Fibroblast of skin of abdomen (primary cell): ENCODE measurements around the gene BMPR2.
"Not testable (repeated sequence)": the region's sequence is repeated elsewhere in the genome, so short reads cannot be mapped to it uniquely, and the experiment has no call there.

Experiments
- DNase-seq: peaks from one replicate; pipeline ENCODE4 v3.0.0-alpha.2; 2013

Gene BMPR2

DNA sequence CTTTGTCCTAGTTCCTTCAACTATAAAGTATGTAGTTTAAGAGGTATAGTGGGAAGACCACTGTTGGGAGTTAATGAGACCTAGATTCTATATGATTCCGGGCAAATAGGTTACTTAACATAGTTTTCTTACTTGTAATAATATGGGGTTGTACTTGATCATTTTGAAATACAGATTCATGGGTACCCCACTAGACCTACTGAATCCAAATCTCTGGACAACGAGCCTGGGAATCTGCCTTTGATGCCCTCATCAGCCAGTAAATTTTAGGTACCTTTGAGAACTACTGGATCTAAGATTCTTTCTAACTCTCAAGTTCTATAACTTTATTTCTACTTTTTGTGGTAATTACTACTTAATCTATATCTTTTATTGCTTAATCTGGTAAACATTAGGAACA lies 6.6 kb downstream of the BMPR2 start:
- no peak for DNase-seq

- not testable (repeated sequence) for DNase-seq
These were observed 10.4 kb downstream of the BMPR2 start for GRCh38 chr2:202386495-202386894.

DNA sequence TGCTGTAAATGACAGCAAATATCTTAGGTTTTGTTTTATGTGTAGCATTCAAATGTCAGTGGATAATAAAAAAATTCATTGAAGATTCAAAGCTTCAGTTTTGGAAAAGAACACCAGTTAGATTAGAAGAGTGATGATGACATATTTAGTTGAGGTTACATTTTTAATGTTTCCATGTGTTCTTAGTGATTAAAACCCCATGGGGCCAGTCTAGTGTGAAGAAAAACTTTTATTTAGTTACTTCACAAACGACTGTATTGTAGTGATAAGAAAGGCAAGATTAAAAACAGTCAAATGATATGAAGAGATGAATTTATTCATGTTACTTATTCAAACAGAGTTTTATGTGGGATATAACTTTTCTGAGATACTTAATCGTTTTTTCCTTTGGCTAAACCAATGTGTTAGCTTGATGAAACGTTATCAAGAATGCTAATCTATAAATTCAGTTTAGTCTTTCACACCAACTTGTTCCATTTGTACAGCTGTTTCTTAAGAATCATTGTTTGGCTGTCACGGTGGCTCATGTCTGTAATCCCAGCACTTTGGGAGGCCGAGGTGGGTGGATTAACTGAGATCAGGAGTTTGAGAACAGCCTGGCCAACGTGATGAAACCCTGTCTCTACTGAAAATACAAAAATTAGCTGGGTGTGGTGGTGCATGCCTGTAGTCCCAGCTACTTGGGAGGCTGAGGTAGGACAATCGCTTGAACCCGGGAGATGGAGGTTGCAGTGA lies 11.6 kb downstream of the BMPR2 start:
- peak; percentile 51 for DNase-seq

DNA sequence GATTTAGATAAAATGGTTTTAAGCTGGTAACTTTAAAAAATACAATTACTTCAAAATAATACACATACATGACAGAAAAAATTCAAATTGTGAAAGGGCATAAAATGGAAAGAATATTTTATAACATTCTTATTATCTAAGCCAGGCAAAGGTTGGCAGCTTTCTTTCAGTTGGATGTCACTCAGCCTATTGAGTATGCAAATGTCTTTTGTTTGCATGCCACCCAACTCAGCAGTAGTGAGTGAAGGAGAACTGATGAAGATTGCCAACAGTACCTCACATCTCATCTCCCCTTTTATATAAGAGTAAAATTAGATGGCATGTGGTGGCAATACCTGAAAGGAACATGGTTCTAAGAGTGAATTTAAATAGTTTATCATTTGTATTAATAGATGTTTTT lies 24.8 kb downstream of the BMPR2 start:
- no peak for DNase-seq

GRCh38 chr2:202405798-202406197 lies 29.7 kb downstream of the BMPR2 start:
- DNase-seq, result no peak

- no peak for DNase-seq
These were observed 30.4 kb downstream of the BMPR2 start for GRCh38 chr2:202406445-202406978.

DNA sequence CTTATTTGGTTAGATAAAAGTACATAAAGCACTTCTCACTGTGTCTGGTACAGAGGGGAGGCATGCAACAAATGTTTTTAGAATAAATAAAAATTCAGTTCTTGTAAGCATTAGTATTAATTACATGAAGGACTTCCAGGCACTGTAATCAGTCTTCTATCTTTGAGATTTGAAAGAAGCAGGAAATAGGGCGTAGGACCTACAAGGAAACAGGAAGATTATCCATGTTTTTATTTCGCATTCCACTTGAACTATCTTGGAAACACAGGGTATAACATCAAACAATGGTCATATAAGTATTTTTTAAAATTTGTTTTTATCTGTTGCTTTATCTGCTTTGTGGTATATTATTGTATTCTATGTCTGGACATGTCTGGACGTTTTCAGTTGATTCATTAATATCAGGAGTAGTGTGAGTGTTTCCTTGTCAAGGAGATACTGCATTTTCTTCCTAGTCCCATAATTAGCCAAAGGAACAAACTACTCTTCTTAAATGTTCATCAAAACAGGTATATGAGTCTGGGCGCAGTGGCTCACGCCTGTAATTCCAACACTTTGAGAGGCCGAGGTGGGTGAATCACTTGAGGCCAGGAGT lies 32.5 kb downstream of the BMPR2 start:
- no peak for DNase-seq

DNA sequence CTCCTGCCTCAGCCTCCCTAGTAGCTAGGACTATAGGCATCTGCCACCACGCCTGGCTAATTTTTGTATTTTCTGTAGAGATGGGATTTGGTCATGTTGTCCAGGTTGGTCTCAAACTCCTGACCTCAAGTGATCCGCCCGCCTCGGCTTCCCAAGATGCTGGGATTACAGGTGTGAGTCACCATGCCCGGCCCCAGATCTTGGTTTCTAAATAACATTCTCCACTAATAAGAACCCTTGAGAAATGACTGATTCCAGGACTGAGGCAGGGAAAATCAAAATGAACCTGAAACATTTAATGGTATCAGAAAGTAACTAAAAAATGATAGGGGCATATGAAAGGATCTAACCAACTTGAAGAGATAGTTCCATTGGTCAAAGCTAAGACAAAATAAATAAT lies 34.0 kb downstream of the BMPR2 start:
- no peak for DNase-seq

- no peak for DNase-seq
These were observed 35.0 kb downstream of the BMPR2 start for GRCh38 chr2:202411097-202411496.

DNA sequence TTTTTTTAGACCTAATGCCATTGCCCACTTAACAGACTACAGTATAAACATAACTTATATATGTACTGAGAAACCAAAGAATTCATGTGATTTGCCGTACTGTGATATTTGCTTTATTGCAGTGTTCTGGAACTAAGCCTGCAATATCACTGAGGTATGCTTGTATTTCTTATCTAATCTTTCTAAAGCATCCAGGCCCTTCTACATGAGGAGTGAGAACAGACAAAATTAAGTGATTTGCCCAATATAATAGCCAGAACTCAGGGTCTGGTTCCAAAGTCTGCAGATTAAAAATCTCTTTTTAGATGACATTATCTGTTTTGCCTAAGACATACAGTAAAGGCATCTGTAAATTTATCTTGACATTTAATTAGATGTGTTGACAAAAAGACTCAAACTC lies 41.9 kb downstream of the BMPR2 start:
- no peak for DNase-seq

GRCh38 chr2:202418511-202418910 lies 42.4 kb downstream of the BMPR2 start:
- no peak for DNase-seq

DNA sequence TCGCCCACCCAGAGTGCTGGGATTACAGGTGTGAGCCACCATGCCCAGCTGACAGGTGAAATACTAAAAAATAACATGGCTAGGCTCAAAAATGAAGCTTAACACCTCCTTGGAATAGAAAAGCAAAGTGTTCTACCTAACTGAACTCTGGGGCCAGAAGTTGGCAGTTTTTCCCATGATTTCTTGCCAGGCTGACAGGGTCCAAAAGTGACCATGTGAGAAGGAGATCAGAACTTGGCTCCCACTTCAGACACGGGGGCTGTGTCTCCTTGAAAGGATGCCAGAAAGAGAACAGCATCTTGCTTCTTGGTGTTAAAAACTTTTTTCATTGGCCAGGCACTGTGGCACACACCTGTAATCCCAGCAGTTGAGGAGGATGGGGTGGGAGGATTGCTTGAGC lies 47.0 kb downstream of the BMPR2 start:
- no peak for DNase-seq

GRCh38 chr2:202425036-202425435 lies 48.9 kb downstream of the BMPR2 start:
- DNase-seq, result no peak

GRCh38 chr2:202426751-202427150 lies 50.6 kb downstream of the BMPR2 start:
- no peak for DNase-seq

- DNase-seq, result peak; percentile 78
These were observed 53.2 kb downstream of the BMPR2 start for GRCh38 chr2:202429164-202429980.

GRCh38 chr2:202432776-202433175 lies 56.6 kb downstream of the BMPR2 start:
- DNase-seq, result no peak

DNA sequence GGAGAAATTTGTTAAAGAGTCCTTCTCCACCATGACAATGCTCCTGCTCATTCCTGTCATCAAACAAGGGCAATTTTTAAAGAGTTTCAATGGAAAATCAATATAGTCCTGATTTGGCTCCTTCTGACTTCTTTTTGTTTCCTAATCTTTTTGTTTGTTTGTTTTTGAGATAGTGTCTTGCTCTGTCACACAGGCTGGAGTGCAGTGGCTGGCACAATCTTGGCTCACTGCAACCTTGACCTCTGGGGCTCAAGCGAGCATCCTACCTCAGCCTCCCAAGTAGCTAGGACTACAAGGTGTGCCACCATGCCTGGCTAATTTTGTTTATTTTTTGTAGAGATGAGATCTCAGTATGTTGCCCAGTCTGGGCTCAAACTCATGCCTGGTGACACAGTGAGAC lies 58.3 kb downstream of the BMPR2 start:
- DNase-seq, result no peak

GRCh38 chr2:202436626-202437025 lies 60.5 kb downstream of the BMPR2 start:
- DNase-seq, result no peak

DNA sequence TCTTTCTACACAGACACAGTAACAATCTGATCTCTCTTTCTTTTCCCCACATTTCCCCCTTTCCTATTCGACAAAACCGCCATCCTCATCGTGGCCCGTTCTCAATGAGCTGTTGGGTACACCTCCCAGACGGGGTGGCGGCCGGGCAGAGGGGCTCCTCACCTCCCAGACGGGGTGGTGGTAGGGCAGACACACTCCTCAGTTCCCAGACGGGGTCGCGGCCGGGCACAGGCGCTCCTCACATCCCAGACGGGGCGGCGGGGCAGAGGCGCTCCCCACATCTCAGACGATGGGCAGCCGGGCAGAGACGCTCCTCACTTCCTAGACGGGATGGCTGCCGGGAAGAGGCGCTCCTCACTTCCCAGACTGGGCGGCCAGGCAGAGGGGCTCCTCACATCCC lies 64.0 kb downstream of the BMPR2 start:
- DNase-seq, result not testable (repeated sequence)

DNA sequence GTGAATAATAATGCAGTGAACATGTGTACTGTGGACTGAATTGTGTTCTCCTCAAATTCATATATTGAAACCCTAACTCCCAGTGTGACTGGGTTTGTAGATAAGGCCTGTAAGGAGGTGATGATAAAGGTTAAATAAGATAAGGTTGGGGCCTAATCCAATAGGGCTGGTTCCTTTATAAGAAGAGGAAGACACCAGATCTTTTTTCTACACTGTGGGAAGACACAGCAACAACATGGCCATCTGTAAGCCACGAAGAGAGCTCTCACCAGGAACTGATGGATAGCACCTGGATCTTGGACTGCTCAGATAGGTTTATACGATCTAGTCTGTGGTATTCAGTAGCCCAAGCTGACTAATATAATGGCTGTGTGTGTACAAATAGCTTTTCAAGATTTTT lies 66.8 kb downstream of the BMPR2 start:
- no peak for DNase-seq

DNA sequence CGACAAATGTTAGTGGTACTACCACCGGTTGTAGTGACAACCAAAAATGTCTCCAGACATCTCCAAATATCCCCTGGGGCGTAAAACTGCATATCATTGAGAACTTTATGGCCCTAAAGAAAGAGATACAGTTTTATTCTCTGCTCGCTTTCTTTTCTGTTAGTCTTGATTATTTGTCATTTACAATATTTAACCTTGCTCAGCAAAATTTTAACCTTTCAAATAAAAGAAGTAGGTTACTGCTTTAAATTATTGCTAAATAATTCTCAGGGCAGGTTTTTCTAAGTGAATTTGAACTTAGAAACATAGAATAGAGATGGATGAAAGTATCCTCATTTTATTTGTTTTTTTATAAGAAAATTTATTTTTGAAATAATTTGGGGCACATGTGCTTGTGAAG lies 67.9 kb downstream of the BMPR2 start:
- DNase-seq, result no peak

DNA sequence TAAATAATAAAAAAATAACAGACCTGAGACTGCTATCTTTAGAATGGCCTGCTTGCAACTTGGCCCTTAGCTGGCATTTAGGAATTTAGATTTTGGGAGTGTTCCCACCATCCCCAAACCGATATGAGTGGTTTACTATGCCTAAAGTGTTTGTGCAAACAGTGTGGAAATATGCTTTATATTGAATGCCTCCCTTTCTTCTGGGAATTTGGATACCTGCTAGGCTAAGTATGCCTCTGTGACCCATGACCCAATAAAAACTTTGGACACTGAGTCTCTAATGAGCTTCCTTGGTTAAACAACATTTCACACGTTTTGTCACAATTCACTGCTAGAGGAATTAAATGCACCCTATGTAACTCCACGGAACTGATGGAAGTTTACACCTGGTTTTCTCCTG lies 73.2 kb downstream of the BMPR2 start:
- no peak for DNase-seq

DNA sequence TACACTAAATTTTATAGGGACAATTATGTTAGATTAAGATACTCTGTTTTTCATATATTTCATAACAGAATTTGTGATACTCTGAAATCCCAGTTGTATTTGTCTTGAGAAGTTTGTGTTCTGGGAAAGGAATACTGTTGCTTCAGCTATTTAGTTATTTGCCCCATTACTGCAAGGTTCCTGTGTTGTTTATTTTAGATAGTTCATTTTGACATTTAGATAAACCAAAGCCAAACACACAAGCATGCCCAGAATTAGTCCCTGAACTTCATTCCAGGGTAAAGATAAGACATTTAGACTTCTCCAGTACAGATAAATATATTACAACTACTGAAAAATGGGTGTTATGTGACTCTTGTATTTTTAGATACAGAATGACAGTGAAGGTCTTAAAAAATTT lies 74.7 kb downstream of the BMPR2 start:
- DNase-seq, result no peak

DNA sequence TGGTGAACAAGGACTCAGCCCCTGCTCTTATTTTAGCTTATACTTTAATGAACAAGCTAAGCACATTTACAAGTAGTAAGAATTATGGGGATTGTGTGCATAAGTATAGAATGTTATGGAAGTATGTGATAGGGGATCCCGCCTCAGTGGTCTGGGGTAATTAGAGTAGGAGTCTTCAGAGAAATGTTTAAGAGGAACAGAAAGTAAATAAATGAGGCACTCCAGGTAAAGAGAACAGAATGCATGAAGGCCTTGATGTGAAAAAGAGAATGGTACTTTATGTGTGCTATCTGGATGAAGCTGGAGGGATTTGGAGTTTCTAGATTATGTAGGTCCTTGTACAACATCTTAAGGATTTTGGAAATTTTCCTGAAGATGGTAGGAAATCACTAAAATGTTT lies 76.6 kb downstream of the BMPR2 start:
- DNase-seq, result no peak
